ENCODE results near the gene RPLP2. TPM values are rescaled to one million over a fixed set of nuclear protein-coding genes. Genes with fewer than 3 reads are reported as not detected.

RPLP2 gene
- polyA plus RNA-seq, 1 experiment, result 1,199 TPM

DNA sequence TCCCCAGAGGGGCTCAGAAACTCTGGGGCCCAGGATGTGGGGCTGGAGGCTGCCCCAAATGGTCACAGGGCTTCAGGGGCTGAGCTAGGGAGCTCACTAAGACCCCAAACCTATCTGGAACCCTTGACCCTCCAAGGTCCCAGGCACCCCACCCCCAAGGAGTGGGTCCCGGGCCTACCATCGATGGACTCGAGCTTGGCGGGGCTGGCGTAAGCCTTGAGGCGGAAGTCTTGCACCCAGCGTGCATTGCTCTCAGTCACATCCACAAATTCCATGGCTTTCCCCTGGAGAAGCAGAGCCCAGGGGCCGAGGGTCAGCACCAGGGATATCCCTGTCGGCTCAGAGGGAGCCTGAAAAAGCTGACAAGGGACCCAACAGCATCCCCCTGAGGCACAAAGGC, 35.9 kb upstream of the RPLP2 start:
- TF ChIP-seq, protein P1, sequence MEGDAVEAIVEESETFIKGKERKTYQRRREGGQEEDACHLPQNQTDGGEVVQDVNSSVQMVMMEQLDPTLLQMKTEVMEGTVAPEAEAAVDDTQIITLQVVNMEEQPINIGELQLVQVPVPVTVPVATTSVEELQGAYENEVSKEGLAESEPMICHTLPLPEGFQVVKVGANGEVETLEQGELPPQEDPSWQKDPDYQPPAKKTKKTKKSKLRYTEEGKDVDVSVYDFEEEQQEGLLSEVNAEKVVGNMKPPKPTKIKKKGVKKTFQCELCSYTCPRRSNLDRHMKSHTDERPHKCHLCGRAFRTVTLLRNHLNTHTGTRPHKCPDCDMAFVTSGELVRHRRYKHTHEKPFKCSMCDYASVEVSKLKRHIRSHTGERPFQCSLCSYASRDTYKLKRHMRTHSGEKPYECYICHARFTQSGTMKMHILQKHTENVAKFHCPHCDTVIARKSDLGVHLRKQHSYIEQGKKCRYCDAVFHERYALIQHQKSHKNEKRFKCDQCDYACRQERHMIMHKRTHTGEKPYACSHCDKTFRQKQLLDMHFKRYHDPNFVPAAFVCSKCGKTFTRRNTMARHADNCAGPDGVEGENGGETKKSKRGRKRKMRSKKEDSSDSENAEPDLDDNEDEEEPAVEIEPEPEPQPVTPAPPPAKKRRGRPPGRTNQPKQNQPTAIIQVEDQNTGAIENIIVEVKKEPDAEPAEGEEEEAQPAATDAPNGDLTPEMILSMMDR (IDR thresholded peaks at IDR 0.05; ENCODE audit: insufficient read depth, low read depth, low read length), result no peak
- POLR2A ChIA-PET, result no interaction called here

DNA sequence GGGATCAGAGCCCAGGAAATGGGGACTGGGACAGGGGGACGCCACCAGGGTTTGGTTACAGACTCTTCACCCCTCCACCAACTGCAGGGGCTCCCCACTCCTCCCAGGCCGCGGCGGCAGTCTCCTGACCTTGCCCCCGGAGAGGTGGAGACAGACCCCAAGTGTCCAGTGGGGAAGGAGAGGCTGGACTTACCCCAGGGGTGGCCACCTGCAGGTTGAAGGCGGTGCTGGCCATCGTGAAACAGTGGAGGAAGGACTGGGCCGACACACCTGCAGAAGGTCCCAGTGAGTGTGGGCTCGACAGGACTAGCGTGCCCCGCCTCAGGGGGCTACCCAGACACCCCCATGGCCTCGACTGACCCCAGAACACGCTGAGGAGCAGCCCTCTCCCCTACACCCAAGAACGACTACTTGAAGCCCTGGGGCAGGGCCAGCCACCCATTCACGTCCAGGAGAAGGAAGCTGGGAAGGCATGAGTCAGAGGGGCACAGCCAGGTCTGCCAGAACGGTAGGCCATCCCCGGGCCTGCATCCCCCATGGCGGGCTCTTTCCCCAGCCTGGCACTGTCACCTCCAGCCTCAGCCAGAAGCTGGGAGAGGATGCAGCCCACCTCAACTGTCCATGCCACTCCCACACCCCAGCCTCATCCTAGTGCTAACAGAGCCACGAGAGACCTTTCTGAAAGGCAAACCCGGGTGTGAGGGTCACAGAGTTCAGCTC, 34.7 kb upstream of the RPLP2 start:
- TF ChIP-seq, protein P1 (IDR thresholded peaks at IDR 0.05; ENCODE audit: insufficient read depth, low read depth, low read length), result no peak
- ChIA-PET POLR2A (no interaction called here), CTCF (interaction anchor here (1.1 to 2.1 kb wide), 2 partner anchors 10 to 47 kb away, joined by 5 to 7 read pairs; no protein-coding TSS in a partner anchor)
- Histone ChIP-seq H3K27me3 (ENCODE audit: control insufficient read depth, insufficient read depth, low read length) (no peaks in the 10 kb centered on the region), H3K36me3 (ENCODE audit: control insufficient read depth, insufficient read depth, low read length) (peaks cover 31% of the 10 kb centered on the region), H3K4me3 (ENCODE audit: low read depth, low read length) (no peak overlapping the region; the same call in 1 of the 2 replicates)
- no peak for DNase-seq (ENCODE audit: low read depth)

More for the DNA sequence above, 35.9 kb upstream of the RPLP2 start:
- Histone ChIP-seq H3K4me3 (ENCODE audit: low read depth, low read length) (no peak overlapping the region), H3K27me3 (ENCODE audit: control insufficient read depth, insufficient read depth, low read length) (no peaks in the 10 kb centered on the region), H3K36me3 (ENCODE audit: control insufficient read depth, insufficient read depth, low read length) (peaks cover 27% of the 10 kb centered on the region)
- CTCF ChIA-PET, result no interaction called here
- DNase-seq (ENCODE audit: low read depth), result no peak

DNA sequence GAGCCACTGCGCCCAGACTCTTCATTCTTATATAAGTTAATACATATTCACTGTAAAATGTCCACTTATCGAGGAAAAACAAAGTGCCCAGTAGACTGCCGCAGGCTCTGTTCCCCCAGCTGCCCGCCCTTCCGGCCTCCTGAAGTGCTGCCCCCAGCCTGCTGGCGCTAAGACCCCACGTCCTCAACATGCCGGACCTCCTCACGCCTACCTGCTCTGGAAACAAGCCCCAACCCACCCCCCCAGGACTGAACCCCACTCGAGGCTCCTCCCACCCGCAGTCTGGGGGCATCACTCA, 33.6 kb upstream of the RPLP2 start:
- TF ChIP-seq, protein P1 (IDR thresholded peaks at IDR 0.05; ENCODE audit: insufficient read depth, low read depth, low read length), result no peak
- no peaks in the 10 kb centered on the region for H3K27me3 ChIP-seq (ENCODE audit: control insufficient read depth, insufficient read depth, low read length)
- peak overlapping the region; percentile 94 for H3K4me3 ChIP-seq (ENCODE audit: low read depth, low read length)
- peaks cover 25% of the 10 kb centered on the region for H3K36me3 ChIP-seq (ENCODE audit: control insufficient read depth, insufficient read depth, low read length)
- ChIA-PET POLR2A (no interaction called here), CTCF (interaction anchor here (1.0 to 2.1 kb wide), 3 partner anchors 11 to 49 kb away, joined by 5 to 7 read pairs (median 5); no protein-coding TSS in a partner anchor)
- DNase-seq (ENCODE audit: low read depth), result no peak

DNA sequence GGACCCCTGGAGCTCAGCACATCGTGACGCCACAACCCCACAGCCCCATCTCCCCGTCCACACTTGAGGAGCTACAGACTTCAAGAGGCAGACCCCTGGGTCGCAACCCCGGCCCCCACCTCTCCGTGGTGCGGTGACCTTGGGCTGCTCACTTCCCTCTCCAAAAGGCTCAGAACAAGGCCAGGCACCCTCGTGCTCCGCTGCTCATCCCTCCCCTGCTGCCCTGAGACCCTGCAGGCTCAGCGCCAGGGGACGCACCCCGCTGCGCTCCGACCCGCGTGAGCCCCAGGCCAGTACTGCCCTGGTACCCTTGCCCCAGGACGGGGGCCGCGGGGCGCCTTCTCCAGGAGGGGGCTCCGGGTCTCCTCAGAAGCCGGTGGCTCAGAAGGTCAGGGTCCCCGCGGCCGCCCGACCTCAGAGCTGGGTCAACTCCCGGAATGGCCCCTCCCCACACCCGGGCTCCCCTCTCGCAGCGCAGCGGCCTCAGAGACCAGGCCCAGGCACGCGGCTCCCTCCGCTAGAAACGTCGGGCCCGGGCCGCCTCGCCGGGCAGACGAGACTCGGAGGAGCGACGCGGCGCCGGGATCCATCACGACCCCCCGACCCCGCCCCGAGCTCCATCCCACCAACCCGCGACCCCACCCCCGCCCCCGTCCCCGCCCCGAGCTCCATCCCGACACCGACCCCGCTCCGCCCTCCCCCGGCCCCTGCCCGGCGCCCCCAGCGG, 33.0 kb upstream of the RPLP2 start:
- ChIA-PET POLR2A (no interaction called here), CTCF (interaction anchor here (1.0 to 2.1 kb wide), 2 partner anchors 12 to 49 kb away, joined by 5 to 7 read pairs; no protein-coding TSS in a partner anchor)
- Histone ChIP-seq H3K4me3 (ENCODE audit: low read depth, low read length) (peak overlapping the region; percentile 94), H3K36me3 (ENCODE audit: control insufficient read depth, insufficient read depth, low read length) (peaks cover 22% of the 10 kb centered on the region), H3K27me3 (ENCODE audit: control insufficient read depth, insufficient read depth, low read length) (no peaks in the 10 kb centered on the region)
- TF ChIP-seq, protein P1 (IDR thresholded peaks at IDR 0.05; ENCODE audit: insufficient read depth, low read depth, low read length), result no peak
- no peak for DNase-seq (ENCODE audit: low read depth)

Measured in BJ (cell line).